ENCODE measurements around the gene MALSU1. TPM values are rescaled to one million over a fixed set of nuclear protein-coding genes. Genes with fewer than 3 reads are reported as not detected.
A peak's percentile ranks its signal among the peaks of the same experiment; 100 is the strongest.

The MALSU1 gene
- total RNA-seq, 2 donors from 2014 or later, result 37.5 to 54.3 TPM

- intact Hi-C loops (cut with DNase I), result no loop called here
- TF ChIP-seq CTCF (IDR thresholded peaks at IDR 0.05), result no peak
Measured at GRCh38 chr7:23268746-23269145, 30.4 kb upstream of the MALSU1 start.

GRCh38 chr7:23272275-23272674 is 26.9 kb upstream of the MALSU1 start:
- no peak overlapping the region for H3K9ac ChIP-seq (ENCODE audit: low read depth in 2 of 2, low read length in 2 of 2)
- H3K4me3 ChIP-seq, result no peak overlapping the region
- TF ChIP-seq CTCF (IDR thresholded peaks at IDR 0.05), result no peak
- no peak overlapping the region for H3K27ac ChIP-seq
- no peak for DNase-seq
- H3K36me3 ChIP-seq, result no peaks in the 10 kb centered on the region
- H3K9me3 ChIP-seq, result no peaks in the 10 kb centered on the region
- no peaks in the 10 kb centered on the region for H3K4me1 ChIP-seq
- H3K27me3 ChIP-seq, result no peaks in the 10 kb centered on the region
- intact Hi-C loops (cut with DNase I), result loop anchor here (5.0 kb wide), 1 partner anchor 275 kb away; no protein-coding TSS in a partner anchor

More at GRCh38 chr7:23268746-23269145, 30.4 kb upstream of the MALSU1 start:
- Histone ChIP-seq H3K9ac (ENCODE audit: low read depth in 2 of 2, low read length in 2 of 2) (no peak overlapping the region), H3K4me3 (no peak overlapping the region), H3K36me3 (no peaks in the 10 kb centered on the region), H3K27me3 (no peaks in the 10 kb centered on the region), H3K27ac (no peak overlapping the region), H3K4me1 (no peaks in the 10 kb centered on the region), H3K9me3 (no peaks in the 10 kb centered on the region)
- DNase-seq, result no peak

GRCh38 chr7:23273141-23273599 is 26.0 kb upstream of the MALSU1 start:
- Histone ChIP-seq H3K9ac (ENCODE audit: low read depth in 2 of 2, low read length in 2 of 2) (no peak overlapping the region), H3K36me3 (no peaks in the 10 kb centered on the region), H3K27ac (no peak overlapping the region), H3K27me3 (no peaks in the 10 kb centered on the region), H3K4me3 (no peak overlapping the region), H3K4me1 (no peaks in the 10 kb centered on the region), H3K9me3 (no peaks in the 10 kb centered on the region)
- intact Hi-C loops (cut with DNase I), result loop anchor here (5.0 kb wide), 1 partner anchor 274 kb away; no protein-coding TSS in a partner anchor
- peak; percentile 82 for TF ChIP-seq CTCF (IDR thresholded peaks at IDR 0.05)
- peak; percentile 93 for DNase-seq

GRCh38 chr7:23275912-23276311 is 23.2 kb upstream of the MALSU1 start:
- Histone ChIP-seq H3K27me3 (no peaks in the 10 kb centered on the region), H3K4me3 (no peak overlapping the region), H3K36me3 (no peaks in the 10 kb centered on the region), H3K4me1 (no peaks in the 10 kb centered on the region), H3K27ac (no peak overlapping the region), H3K9me3 (no peaks in the 10 kb centered on the region), H3K9ac (ENCODE audit: low read depth in 2 of 2, low read length in 2 of 2) (no peak overlapping the region)
- intact Hi-C loops (cut with DNase I), result no loop called here
- no peak for TF ChIP-seq CTCF (IDR thresholded peaks at IDR 0.05)
- no peak for DNase-seq

GRCh38 chr7:23276376-23276775 is 22.8 kb upstream of the MALSU1 start:
- H3K27ac ChIP-seq, result no peak overlapping the region
- no peaks in the 10 kb centered on the region for H3K9me3 ChIP-seq
- TF ChIP-seq CTCF (IDR thresholded peaks at IDR 0.05), result no peak
- intact Hi-C loops (cut with DNase I), result no loop called here
- DNase-seq, result no peak
- no peak overlapping the region for H3K4me3 ChIP-seq
- no peaks in the 10 kb centered on the region for H3K27me3 ChIP-seq
- H3K9ac ChIP-seq (ENCODE audit: low read depth in 2 of 2, low read length in 2 of 2), result no peak overlapping the region
- no peaks in the 10 kb centered on the region for H3K36me3 ChIP-seq
- H3K4me1 ChIP-seq, result no peaks in the 10 kb centered on the region
